ENCODE measurements around the gene PPP1R3G.

- TF ChIP-seq GATA3 (IDR thresholded peaks at IDR 0.05; ENCODE audit: low read depth, low read length), result no peak
- no peak for TF ChIP-seq GATA2 (IDR thresholded peaks at IDR 0.05; ENCODE audit: low read depth, low read length)
Measured at GRCh38 chr6:5067305-5067704, 17.8 kb upstream of the PPP1R3G start.
